Choroid plexus epithelial cell (primary cell): ENCODE results near the gene BRD9.

Experiments
- DNase-seq: peaks from one replicate; pipeline ENCODE4 v3.0.0-alpha.2; 2010; ENCODE audit warnings: low read depth
- H3K4me3 ChIP-seq: 2 replicates; pipeline ENCODE4 v1.5.1; 2011; ENCODE audit warnings: low read depth, mild to moderate bottlenecking, control low read depth, low read length, moderate library complexity
- CTCF ChIP-seq: conservative IDR thresholded peaks from 2 replicates; pipeline ENCODE4 v1.5.1; 2011; ENCODE audit warnings: low read depth, mild to moderate bottlenecking, control low read depth, inconsistent platforms, low read length, moderate library complexity

The BRD9 gene

GRCh38 chr5:887947-888637, 4.5 kb downstream of the BRD9 start:
- DNase-seq: peak; percentile 50
- no peak for TF ChIP-seq CTCF
- no peak overlapping the region for H3K4me3 ChIP-seq

- H3K4me3 ChIP-seq: no peak overlapping the region
- DNase-seq: no peak
- no peak for TF ChIP-seq CTCF
Observed at GRCh38 chr5:886716-887325, 5.8 kb downstream of the BRD9 start.

GRCh38 chr5:886036-886435, 6.6 kb downstream of the BRD9 start:
- H3K4me3 ChIP-seq: no peak overlapping the region
- DNase-seq: no peak
- TF ChIP-seq CTCF: no peak

GRCh38 chr5:885529-885928, 7.1 kb downstream of the BRD9 start:
- DNase-seq: no peak
- TF ChIP-seq CTCF: no peak
- H3K4me3 ChIP-seq: no peak overlapping the region

- no peak overlapping the region for H3K4me3 ChIP-seq
- DNase-seq: no peak
- no peak for TF ChIP-seq CTCF
Observed at GRCh38 chr5:885127-885442, 7.5 kb downstream of the BRD9 start.

- DNase-seq: no peak
Observed at GRCh38 chr5:884345-885126, 8.1 kb downstream of the BRD9 start.

More at GRCh38 chr5:884345-885126, 8.1 kb downstream of the BRD9 start:
- no peak for TF ChIP-seq CTCF
- H3K4me3 ChIP-seq: no peak overlapping the region
